ENCODE results near the gene MAP3K21.

The MAP3K21 gene

GRCh38 chr1:233326811-233327650 is 493 bp upstream of the MAP3K21 start:
- peak; percentile 53 for DNase-seq

GRCh38 chr1:233328142-233328921 is 808 bp downstream of the MAP3K21 start:
- DNase-seq: no peak

GRCh38 chr1:233331676-233332519 is 4.4 kb downstream of the MAP3K21 start:
- DNase-seq: no peak

GRCh38 chr1:233333086-233333485 is 5.6 kb downstream of the MAP3K21 start:
- DNase-seq: no peak

DNA sequence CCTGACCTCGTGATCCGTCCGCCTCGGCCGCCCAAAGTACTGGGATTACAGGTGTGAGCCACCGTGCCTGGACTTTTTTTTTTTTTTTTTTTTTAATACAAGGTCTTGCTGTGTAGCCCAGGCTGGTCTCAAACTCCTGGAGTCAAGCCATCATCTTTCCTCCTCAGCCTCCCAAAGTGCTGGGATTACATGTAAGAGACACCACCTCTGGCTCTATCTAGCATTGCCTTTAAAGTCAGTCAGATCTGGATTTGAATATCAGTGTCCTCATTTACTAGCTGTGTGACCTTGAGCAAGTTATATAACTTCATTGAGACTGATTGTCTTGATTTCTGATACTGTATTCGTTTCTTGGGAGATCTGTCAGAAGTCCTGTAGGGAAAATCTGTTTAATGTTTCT is 6.6 kb downstream of the MAP3K21 start:
- DNase-seq: no peak

DNA sequence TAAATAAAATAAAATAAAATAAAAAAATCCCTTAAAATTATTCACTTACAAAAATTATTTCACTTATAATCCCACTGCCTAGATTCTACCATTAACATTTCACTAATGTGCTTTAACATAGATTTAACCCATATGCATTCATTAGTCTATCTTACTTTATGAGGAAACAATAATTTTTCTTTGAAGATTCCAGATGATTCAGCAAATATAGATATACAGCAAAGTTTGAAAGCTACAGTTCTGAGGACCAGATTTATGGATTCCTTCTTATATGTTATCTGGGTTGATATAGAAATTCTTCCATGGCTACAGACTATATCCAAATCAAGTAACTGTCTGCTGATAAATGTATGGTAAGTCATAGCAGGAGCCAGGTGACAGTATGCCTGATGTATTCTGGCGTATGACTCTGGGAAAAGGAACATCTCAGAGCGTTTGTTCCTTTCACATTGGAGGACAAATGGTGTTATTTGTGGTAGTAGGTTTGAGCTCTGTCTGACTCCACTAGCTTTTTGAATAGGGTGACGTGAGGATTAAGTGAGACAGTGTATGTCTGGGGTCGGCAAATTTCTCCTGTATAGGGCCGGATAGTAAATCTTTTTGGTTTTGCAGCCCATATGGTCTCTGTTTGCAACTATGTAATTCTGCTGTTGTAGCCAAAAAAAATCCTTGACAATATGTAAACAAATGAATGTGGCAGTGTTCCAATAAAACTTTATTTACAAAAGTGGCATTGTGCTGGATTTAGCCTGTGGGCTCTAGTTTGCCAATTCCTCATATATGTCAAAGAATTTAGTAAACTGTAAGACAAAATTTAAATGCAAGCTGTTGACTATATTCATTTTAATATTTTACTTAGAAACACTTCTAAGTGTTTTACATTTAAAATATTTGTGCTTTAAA is 9.3 kb downstream of the MAP3K21 start:
- DNase-seq: no peak

DNA sequence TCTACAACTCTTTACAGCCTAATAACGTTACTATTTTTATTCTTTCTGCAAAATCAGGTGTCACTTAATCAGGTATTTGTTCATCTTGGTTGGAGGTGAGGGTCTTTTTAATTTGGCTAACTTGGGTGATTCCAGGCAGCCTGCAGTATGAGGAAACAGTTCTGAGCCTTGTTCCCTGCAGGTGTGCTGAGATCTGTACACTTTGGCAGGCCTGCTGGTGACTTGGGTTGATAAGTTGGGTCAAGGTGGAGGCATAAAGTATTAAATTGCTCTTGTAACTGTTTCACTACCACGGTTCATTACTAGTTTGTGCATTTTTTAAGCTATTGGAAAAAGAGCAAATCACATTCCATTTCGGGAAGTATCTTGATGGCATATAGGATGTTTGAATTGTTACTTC is 10.0 kb downstream of the MAP3K21 start:
- DNase-seq: no peak

GRCh38 chr1:233338102-233338501 is 10.6 kb downstream of the MAP3K21 start:
- DNase-seq: no peak

GRCh38 chr1:233340031-233340555 is 12.6 kb downstream of the MAP3K21 start:
- DNase-seq: no peak

DNA sequence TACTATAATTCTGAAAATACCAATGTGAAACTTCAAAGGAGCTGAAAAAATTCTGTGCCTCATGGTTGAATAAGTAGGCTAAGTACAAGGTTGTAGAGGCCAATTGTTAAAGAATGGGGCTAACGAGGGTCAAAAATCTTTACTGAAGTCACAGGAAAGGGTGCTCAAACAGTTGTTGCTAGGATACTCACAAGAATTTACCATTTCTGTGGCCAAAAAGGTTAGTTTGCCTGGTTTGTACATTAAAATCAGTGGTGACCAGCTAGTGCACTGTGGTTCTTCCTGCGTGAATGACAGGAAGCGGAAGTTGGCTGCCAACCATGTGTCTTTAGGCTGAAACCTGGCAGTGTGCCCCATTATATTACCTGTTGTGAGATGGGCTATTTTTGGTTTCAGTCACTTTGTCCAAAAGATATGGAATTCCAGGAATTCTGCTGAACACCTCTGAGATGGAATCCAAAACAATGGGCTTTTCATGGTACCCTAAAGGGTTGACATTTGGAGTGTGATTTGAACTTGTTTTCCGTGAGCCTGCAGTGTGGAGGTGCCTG is 13.5 kb downstream of the MAP3K21 start:
- DNase-seq: no peak

DNA sequence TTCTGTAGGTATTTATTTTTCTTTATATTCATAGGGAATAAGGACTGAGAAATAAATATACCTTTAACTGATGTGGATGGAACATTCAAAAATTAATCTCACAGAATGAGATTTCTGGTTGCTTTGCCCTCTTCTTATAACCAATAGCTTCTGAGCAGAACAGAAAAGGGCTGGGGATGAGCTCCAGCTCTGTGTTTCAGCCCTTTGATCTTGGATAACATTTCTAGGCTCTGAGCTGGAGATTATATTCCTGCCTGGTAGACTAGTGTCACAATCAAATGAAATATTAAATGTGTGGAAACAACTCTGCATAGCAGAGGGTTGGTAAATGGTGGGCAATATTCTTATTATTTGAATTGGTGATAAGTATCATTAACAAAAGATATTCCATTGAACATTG is 14.6 kb downstream of the MAP3K21 start:
- DNase-seq: no peak

GRCh38 chr1:233343262-233343661 is 15.7 kb downstream of the MAP3K21 start:
- no peak for DNase-seq

DNA sequence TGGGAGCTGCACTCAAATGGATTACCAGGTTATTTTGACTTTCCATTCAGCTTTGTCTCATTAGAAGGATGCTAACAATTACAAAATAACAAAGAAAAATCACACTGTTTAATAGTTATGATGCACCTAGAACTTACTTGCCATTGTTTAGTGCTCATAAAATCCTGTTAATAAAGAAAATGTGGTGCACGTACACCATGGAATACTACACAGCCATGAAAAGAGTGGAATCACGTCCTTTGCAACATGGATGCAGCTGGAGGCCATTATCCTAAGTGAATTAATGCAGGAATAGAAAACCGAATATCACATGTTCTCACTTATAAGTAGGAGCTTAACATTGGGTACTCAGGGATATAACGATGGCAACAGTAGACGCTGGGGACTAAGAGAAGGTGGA is 19.8 kb downstream of the MAP3K21 start:
- no peak for DNase-seq

GRCh38 chr1:233349137-233349536 is 21.6 kb downstream of the MAP3K21 start:
- DNase-seq: no peak

- DNase-seq: no peak
Observed at GRCh38 chr1:233354983-233355382, 27.5 kb downstream of the MAP3K21 start.

DNA sequence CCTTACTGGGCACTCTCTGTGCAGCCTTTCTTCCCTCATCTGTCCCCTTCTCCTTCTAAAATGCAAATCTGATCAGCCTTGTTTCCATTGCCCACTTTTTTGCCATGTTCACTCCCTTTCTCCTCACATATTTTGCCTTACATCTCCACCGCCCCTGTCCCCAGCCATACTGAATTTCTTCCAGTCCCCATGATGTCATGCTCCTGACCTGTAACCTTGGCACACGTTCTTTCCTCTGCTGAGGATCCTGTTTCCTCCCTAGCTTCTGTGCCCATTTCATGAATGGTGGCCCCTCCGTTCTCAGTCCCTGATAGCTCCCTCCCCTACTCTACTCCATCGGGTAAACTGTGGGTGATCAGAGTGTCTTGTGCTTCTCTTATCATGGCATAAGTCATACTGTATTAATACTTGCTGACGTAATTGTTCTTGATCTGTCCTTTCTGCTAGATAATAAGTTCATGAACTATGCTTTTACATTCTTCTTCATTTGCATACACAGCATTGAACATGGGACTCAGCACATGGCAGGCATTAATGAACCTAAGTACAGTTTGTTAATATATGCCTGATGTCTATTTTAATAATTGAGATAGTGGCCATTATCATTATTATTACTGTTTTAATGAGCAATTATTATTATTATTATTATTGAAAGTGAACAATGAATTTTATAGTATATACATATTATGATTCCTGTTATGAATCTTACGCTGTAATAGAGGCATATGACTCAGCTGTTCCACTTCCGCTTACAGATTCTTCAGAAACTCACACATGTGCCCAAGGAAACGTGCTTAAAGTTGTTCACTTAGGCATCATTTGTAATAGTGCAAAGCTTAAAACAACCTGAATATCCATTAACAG is 28.5 kb downstream of the MAP3K21 start:
- DNase-seq: no peak

- DNase-seq: no peak
Observed at GRCh38 chr1:233356705-233356987, 29.1 kb downstream of the MAP3K21 start.

GRCh38 chr1:233357595-233358397 is 30.3 kb downstream of the MAP3K21 start:
- DNase-seq: no peak

GRCh38 chr1:233359431-233359830 is 31.9 kb downstream of the MAP3K21 start:
- no peak for DNase-seq

DNA sequence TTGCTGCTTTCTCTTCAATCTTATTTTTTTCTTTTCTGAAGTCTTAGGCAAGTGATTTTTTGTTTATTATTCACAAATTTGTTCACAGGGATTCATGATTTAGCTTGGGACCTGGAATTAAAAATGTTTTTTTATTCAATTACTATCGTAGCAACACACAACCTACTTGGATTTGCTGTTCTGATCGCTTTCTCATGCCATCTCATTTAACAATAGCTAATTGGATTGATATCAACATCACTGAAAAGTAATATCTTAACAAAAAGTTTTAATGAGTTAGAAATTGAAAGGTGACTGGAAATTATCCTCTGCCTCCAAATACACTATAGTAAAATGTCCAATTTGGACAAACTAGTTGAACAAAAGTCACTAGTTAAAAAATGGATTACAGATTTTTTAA is 32.4 kb downstream of the MAP3K21 start:
- DNase-seq: no peak
